GM15510 (cell line): ENCODE measurements around the gene BBX.

Experiments used
- POLR2A ChIP-seq: IDR thresholded peaks from 3 replicates; pipeline ENCODE4 v1.6.1; 2011; ENCODE audit warnings: borderline replicate concordance; ENCODE audit not compliant: insufficient read length; ENCODE audit errors: extremely low read depth

The BBX gene

GRCh38 chr3:107798381-107798780, 275.6 kb downstream of the BBX start:
- no peak for TF ChIP-seq POLR2A

DNA sequence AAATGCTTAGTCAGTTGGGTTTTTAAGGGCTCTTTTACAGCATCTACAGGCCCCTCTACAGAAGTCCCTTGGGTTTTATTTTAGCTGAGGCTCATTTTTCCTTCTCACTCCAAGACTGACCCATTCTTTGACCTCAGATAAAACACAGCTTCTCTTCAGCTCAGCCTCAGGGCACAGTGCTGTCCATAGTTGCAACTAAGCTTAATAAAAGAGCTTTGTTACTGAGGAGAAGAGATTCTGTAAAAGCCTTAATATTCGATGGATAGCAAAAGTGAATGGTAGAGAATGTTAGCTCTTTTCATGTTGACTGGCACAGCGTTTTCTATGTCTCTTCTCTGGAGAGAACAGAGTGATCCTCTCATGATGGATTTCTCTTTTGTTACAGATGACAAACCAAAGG, 277.9 kb downstream of the BBX start:
- no peak for TF ChIP-seq POLR2A

GRCh38 chr3:107803170-107803569, 280.4 kb downstream of the BBX start:
- TF ChIP-seq POLR2A, result no peak

- no peak for TF ChIP-seq POLR2A
Measured at GRCh38 chr3:107806021-107806420, 283.3 kb downstream of the BBX start.

GRCh38 chr3:107806536-107806935, 283.8 kb downstream of the BBX start:
- no peak for TF ChIP-seq POLR2A

GRCh38 chr3:107810171-107811071, 287.7 kb downstream of the BBX start:
- TF ChIP-seq POLR2A, result no peak

- no peak for TF ChIP-seq POLR2A
Measured at GRCh38 chr3:107813026-107813425, 290.3 kb downstream of the BBX start.

DNA sequence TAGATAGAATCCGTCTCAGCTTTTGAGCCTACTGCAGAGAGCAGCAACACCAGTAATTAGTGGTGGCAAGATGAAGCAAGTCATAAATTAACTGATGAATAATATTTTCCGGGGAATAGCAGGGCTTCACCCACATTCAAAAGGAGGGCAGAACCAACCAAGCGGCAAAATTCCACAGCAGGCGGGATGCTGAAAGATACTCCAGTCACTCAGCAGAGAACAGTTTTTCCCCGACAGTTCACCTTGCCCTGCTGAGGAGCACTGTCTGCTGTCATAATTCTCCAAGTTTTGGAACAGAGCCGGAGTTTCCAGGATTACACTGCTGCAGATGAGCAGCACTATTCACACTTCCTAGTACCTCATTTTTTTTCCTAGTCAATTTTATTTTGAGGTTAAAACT, 293.3 kb downstream of the BBX start:
- no peak for TF ChIP-seq POLR2A

GRCh38 chr3:107817076-107817475, 294.3 kb downstream of the BBX start:
- TF ChIP-seq POLR2A, result no peak

DNA sequence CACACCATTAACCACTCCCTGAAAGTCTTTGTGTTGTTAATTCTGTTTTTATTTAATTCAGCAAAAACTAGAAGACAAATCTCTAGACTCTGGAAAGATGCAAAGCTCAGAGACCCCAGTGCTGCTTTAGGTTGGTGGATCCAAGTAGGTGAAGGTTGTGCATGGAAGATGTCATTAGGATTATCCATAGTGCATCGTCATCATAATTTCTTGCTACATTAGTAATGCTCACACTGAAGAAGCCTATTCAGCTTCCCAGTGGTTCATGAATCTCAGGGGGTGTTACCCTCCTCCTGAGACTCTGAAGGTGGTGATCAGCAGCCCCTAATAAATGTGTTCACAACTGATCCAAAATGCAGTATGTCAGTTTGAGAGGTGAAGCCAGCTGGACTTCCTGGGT, 295.3 kb downstream of the BBX start:
- TF ChIP-seq POLR2A, result no peak

DNA sequence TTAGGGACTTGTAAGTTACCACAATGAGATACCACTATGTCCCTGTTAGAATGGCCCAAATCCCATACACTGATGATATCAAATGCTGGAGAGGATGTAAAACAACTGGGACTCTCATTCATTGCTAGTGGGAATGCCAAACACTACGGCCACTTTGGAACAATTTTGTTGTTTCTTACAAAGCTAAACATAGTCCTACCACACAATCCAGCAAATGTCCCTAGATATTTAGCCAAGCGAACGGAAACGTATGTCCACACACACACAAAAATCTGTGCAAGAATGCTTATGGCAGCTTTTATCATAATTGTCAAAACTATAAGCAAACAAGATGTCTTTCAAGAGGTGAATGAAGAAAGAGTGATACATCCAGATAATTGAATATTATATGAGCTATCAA, 296.9 kb downstream of the BBX start:
- no peak for TF ChIP-seq POLR2A

DNA sequence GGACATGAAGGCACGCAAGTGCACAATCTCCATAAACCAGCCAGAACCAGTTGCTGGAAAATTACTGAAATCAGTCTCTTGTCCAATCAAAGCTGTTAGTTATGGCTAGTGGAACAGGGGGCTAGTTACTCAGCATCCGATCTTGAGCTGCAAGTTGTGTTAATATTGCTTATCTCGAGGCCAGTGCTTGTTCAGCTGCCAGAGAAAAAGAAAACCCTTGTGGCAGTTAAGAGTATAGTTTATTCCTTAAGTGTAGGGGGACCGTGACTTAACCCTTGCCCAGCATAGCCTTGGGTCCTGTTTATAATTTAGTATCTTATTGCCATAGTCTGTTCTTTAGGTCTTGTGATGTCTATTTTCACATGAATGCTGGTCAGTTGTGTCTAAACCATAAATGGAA, 299.5 kb downstream of the BBX start:
- no peak for TF ChIP-seq POLR2A

- no peak for TF ChIP-seq POLR2A
Measured at GRCh38 chr3:107824822-107825371, 302.1 kb downstream of the BBX start.

DNA sequence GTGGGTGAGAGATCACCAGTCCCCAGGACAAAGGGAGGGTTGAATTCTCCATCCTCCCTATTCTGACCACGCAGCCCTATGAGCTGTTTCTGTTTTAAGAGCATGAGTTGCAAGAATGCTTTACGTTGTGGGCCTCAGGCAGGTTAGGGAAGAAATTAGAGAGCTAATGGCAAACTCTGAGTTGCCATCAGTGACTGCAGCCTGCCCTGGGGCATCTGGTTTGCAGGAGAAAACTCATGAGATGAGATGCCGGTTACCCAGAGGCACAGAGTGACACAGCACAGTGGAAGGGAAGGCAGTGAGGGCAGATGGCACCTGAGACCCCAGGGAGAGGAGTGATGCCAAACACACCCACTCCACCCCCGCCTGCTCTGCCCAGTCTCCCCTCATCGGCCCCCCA, 302.8 kb downstream of the BBX start:
- no peak for TF ChIP-seq POLR2A

DNA sequence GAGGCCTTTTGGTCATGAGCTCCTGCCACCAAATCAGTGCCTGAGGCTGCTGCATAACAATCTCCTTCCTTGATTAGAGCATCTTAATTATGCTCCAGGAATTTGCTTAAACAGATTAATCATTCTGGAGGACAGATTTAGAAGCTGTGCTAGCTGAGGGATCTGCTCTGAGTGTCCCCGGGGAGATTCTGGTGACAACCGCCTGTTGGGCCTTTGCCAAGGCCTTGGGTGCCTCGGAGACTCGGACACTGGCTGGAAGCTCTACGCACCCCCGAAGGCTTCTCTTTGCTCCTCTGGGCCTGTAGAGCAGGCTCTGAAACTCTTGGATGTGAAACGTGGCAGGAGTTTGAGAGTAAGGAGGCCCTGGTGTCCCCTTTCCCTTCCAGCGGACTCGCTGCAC, 304.0 kb downstream of the BBX start:
- TF ChIP-seq POLR2A, result no peak

DNA sequence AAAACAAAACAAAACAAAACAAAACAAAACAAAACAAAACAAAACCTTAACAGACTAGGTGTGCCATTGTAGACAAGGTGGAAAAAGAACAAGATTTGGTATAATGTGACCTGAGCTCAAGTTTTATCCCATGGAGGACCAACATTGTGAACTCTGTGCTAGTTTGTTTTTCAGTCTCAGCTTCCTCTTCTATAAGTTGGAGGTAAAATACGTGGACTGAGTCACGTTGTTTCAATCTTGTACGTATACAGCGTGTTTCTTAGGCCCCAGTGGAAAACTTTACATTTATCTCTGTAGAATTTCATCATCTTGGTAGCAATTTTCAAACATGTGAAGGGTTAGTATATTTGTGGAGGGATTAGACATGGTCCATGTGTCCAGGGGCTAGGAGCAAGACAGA, 306.4 kb downstream of the BBX start:
- no peak for TF ChIP-seq POLR2A
